ENCODE results near the gene TRIOBP. TPM values are rescaled to one million over a fixed set of nuclear protein-coding genes. Genes with fewer than 3 reads are reported as not detected.
"Not testable (repeated sequence)": the region's sequence is repeated elsewhere in the genome, so short reads cannot be mapped to it uniquely, and the experiment has no call there.

The TRIOBP gene
- total RNA-seq, 2 experiments from 2014 or later = 45.2 to 45.8 TPM

GRCh38 chr22:37716708-37717107 lies 19.9 kb downstream of the TRIOBP start:
- DNase-seq (no peak), ATAC-seq (no peak)
- H3K4me1 Mint-ChIP-seq (ENCODE audit: low read depth) = no peaks in the 10 kb centered on the region
- H3K4me3 Mint-ChIP-seq = no peak overlapping the region
- ChIA-PET POLR2A (no interaction called here), CTCF (no interaction called here)
- no peak overlapping the region for H3K27ac Mint-ChIP-seq
- H3K27me3 Mint-ChIP-seq (ENCODE audit: low read depth) = no peaks in the 10 kb centered on the region
- no peaks in the 10 kb centered on the region for H3K36me3 Mint-ChIP-seq (ENCODE audit: low read depth)
- H3K9me3 Mint-ChIP-seq (ENCODE audit: insufficient read depth) = no peaks in the 10 kb centered on the region

GRCh38 chr22:37717235-37717634 lies 20.4 kb downstream of the TRIOBP start:
- H3K4me1 Mint-ChIP-seq (ENCODE audit: low read depth); H3K27ac Mint-ChIP-seq; H3K4me3 Mint-ChIP-seq; H3K36me3 Mint-ChIP-seq (ENCODE audit: low read depth); H3K27me3 Mint-ChIP-seq (ENCODE audit: low read depth); H3K9me3 Mint-ChIP-seq (ENCODE audit: insufficient read depth); DNase-seq; ATAC-seq; POLR2A ChIA-PET: not testable (repeated sequence)
- CTCF ChIA-PET = interaction anchor here (1.0 kb wide), 1 partner anchor 84 kb away, joined by 3 read pairs; no protein-coding TSS in a partner anchor

GRCh38 chr22:37717746-37718305 lies 21.0 kb downstream of the TRIOBP start:
- DNase-seq; ATAC-seq; H3K9me3 Mint-ChIP-seq (ENCODE audit: insufficient read depth); H3K4me3 Mint-ChIP-seq; H3K4me1 Mint-ChIP-seq (ENCODE audit: low read depth); H3K36me3 Mint-ChIP-seq (ENCODE audit: low read depth); POLR2A ChIA-PET; H3K27me3 Mint-ChIP-seq (ENCODE audit: low read depth); H3K27ac Mint-ChIP-seq: not testable (repeated sequence)
- CTCF ChIA-PET = interaction anchor here (1.0 kb wide), 1 partner anchor 84 kb away, joined by 3 read pairs; no protein-coding TSS in a partner anchor

- no peaks in the 10 kb centered on the region for H3K9me3 Mint-ChIP-seq (ENCODE audit: insufficient read depth)
- no peaks in the 10 kb centered on the region for H3K27me3 Mint-ChIP-seq (ENCODE audit: low read depth)
- no peaks in the 10 kb centered on the region for H3K36me3 Mint-ChIP-seq (ENCODE audit: low read depth)
- CTCF ChIA-PET = no interaction called here
- no peak overlapping the region for H3K27ac Mint-ChIP-seq
- H3K4me1 Mint-ChIP-seq (ENCODE audit: low read depth) = peaks cover 3% of the 10 kb centered on the region
- DNase-seq (no peak), ATAC-seq (no peak)
- POLR2A ChIA-PET = no interaction called here
- no peak overlapping the region for H3K4me3 Mint-ChIP-seq
These were observed 28.8 kb downstream of the TRIOBP start for GRCh38 chr22:37725551-37726240.

- H3K27me3 Mint-ChIP-seq (ENCODE audit: low read depth) = no peaks in the 10 kb centered on the region
- no peaks in the 10 kb centered on the region for H3K36me3 Mint-ChIP-seq (ENCODE audit: low read depth)
- peaks cover 3% of the 10 kb centered on the region for H3K4me1 Mint-ChIP-seq (ENCODE audit: low read depth)
- no peaks in the 10 kb centered on the region for H3K9me3 Mint-ChIP-seq (ENCODE audit: insufficient read depth)
- no peak overlapping the region for H3K27ac Mint-ChIP-seq
- no peak overlapping the region for H3K4me3 Mint-ChIP-seq
- DNase-seq = peak; percentile 31
- no peak for ATAC-seq
- POLR2A ChIA-PET = no interaction called here
- CTCF ChIA-PET = no interaction called here
These were observed 29.5 kb downstream of the TRIOBP start for GRCh38 chr22:37726241-37726887.

- Mint-ChIP-seq H3K4me1 (ENCODE audit: low read depth) (peaks cover 3% of the 10 kb centered on the region), H3K36me3 (ENCODE audit: low read depth) (no peaks in the 10 kb centered on the region), H3K4me3 (no peak overlapping the region), H3K27ac (no peak overlapping the region), H3K27me3 (ENCODE audit: low read depth) (no peaks in the 10 kb centered on the region), H3K9me3 (ENCODE audit: insufficient read depth) (no peaks in the 10 kb centered on the region)
- no peak for DNase-seq
- ChIA-PET CTCF (no interaction called here), POLR2A (interaction anchor here (0.6 kb wide), 2 partner anchors 42 to 79 kb away, joined by 3 to 5 read pairs; no protein-coding TSS in a partner anchor)
- no peak for ATAC-seq
These were observed 31.8 kb downstream of the TRIOBP start for GRCh38 chr22:37728620-37729019.

- Mint-ChIP-seq H3K27me3 (ENCODE audit: low read depth) (no peaks in the 10 kb centered on the region), H3K4me1 (ENCODE audit: low read depth) (no peaks in the 10 kb centered on the region), H3K4me3 (no peak overlapping the region), H3K36me3 (ENCODE audit: low read depth) (no peaks in the 10 kb centered on the region), H3K9me3 (ENCODE audit: insufficient read depth) (no peaks in the 10 kb centered on the region), H3K27ac (no peak overlapping the region)
- POLR2A ChIA-PET = no interaction called here
- CTCF ChIA-PET = no interaction called here
- DNase-seq (no peak), ATAC-seq (no peak)
These were observed 35.1 kb downstream of the TRIOBP start for GRCh38 chr22:37731804-37732471.

- Mint-ChIP-seq H3K27ac (no peak overlapping the region), H3K4me1 (ENCODE audit: low read depth) (no peaks in the 10 kb centered on the region), H3K9me3 (ENCODE audit: insufficient read depth) (no peaks in the 10 kb centered on the region), H3K27me3 (ENCODE audit: low read depth) (no peaks in the 10 kb centered on the region), H3K4me3 (no peak overlapping the region), H3K36me3 (ENCODE audit: low read depth) (no peaks in the 10 kb centered on the region)
- DNase-seq (no peak), ATAC-seq (no peak)
- ChIA-PET CTCF (no interaction called here), POLR2A (no interaction called here)
These were observed 36.1 kb downstream of the TRIOBP start for GRCh38 chr22:37732699-37733607.

- no peaks in the 10 kb centered on the region for H3K9me3 Mint-ChIP-seq (ENCODE audit: insufficient read depth)
- DNase-seq (no peak), ATAC-seq (no peak)
- H3K4me1 Mint-ChIP-seq (ENCODE audit: low read depth) = no peaks in the 10 kb centered on the region
- H3K27me3 Mint-ChIP-seq (ENCODE audit: low read depth) = peaks cover 4% of the 10 kb centered on the region
- ChIA-PET CTCF (no interaction called here), POLR2A (interaction anchor here (1.1 kb wide), 1 partner anchor 16 kb away, joined by 4 read pairs; no protein-coding TSS in a partner anchor)
- no peak overlapping the region for H3K4me3 Mint-ChIP-seq
- H3K27ac Mint-ChIP-seq = no peak overlapping the region
- H3K36me3 Mint-ChIP-seq (ENCODE audit: low read depth) = no peaks in the 10 kb centered on the region
These were observed 37.0 kb downstream of the TRIOBP start for GRCh38 chr22:37733625-37734401.

- CTCF ChIA-PET = no interaction called here
- Mint-ChIP-seq H3K4me1 (ENCODE audit: low read depth) (no peaks in the 10 kb centered on the region), H3K4me3 (no peak overlapping the region)
These were observed 37.5 kb downstream of the TRIOBP start for GRCh38 chr22:37734402-37734700.

GRCh38 chr22:37734964-37735451 lies 38.2 kb downstream of the TRIOBP start:
- ChIA-PET POLR2A (interaction anchor here (1.1 kb wide), 1 partner anchor 15 kb away, joined by 4 read pairs; no protein-coding TSS in a partner anchor), CTCF (no interaction called here)
- DNase-seq (no peak), ATAC-seq (no peak)
- Mint-ChIP-seq H3K27me3 (ENCODE audit: low read depth) (peaks cover 4% of the 10 kb centered on the region), H3K9me3 (ENCODE audit: insufficient read depth) (no peaks in the 10 kb centered on the region), H3K36me3 (ENCODE audit: low read depth) (no peaks in the 10 kb centered on the region), H3K27ac (no peak overlapping the region), H3K4me3 (no peak overlapping the region), H3K4me1 (ENCODE audit: low read depth) (no peaks in the 10 kb centered on the region)

More at GRCh38 chr22:37734402-37734700, 37.5 kb downstream of the TRIOBP start:
- Mint-ChIP-seq H3K27me3 (ENCODE audit: low read depth) (peaks cover 4% of the 10 kb centered on the region), H3K36me3 (ENCODE audit: low read depth) (no peaks in the 10 kb centered on the region), H3K27ac (no peak overlapping the region), H3K9me3 (ENCODE audit: insufficient read depth) (no peaks in the 10 kb centered on the region)
- DNase-seq (no peak), ATAC-seq (no peak)
- POLR2A ChIA-PET = interaction anchor here (1.1 kb wide), 1 partner anchor 16 kb away, joined by 4 read pairs; no protein-coding TSS in a partner anchor

All from activated CD8-positive, alpha-beta T cell treated with anti-CD3 and anti-CD28 coated beads, Interleukin-2, amount 10 ng/mL, durations not matched to agents 7 days and 5 days (primary cell).